ENCODE measurements around the gene PACRG. TPM values are rescaled to one million over a fixed set of nuclear protein-coding genes. Genes with fewer than 3 reads are reported as not detected.

PACRG gene
- total RNA-seq, 1 donor = 1.4 TPM

DNA sequence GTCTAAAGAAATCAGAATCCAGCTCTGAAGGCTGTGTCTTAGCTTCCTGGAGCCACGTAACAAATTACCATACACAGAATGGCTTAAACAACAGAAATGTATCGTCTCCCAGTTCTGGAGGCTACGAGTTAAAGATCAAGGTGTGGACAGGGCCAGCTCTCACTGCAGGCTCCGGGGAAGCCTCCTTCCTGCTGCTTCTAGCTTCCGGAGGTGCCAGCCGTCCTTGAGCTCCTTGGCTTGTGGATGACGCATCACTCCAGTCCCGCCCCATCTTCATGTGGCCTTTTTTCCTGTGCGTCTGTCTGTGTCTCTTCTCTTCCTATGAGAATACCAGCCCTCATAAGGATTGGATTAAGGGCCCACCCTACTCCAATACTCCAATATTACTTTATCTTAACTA lies 367.6 kb downstream of the PACRG start:
- H2AFZ ChIP-seq (ENCODE audit: low read length) = no peak overlapping the region
- DNase-seq (ENCODE audit: insufficient read length, low spot score, missing footprints) = no peak
- TF ChIP-seq, protein P1, sequence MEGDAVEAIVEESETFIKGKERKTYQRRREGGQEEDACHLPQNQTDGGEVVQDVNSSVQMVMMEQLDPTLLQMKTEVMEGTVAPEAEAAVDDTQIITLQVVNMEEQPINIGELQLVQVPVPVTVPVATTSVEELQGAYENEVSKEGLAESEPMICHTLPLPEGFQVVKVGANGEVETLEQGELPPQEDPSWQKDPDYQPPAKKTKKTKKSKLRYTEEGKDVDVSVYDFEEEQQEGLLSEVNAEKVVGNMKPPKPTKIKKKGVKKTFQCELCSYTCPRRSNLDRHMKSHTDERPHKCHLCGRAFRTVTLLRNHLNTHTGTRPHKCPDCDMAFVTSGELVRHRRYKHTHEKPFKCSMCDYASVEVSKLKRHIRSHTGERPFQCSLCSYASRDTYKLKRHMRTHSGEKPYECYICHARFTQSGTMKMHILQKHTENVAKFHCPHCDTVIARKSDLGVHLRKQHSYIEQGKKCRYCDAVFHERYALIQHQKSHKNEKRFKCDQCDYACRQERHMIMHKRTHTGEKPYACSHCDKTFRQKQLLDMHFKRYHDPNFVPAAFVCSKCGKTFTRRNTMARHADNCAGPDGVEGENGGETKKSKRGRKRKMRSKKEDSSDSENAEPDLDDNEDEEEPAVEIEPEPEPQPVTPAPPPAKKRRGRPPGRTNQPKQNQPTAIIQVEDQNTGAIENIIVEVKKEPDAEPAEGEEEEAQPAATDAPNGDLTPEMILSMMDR (IDR thresholded peaks at IDR 0.05; ENCODE audit: extremely low read depth, low read depth, low read length) = no peak
- no peaks in the 10 kb centered on the region for H3K27me3 ChIP-seq (ENCODE audit: insufficient read depth, low read length)
- H3K27ac ChIP-seq (ENCODE audit: low read depth, low read length) = no peak overlapping the region
- no peaks in the 10 kb centered on the region for H3K79me2 ChIP-seq (ENCODE audit: insufficient read depth, low read length)
- H3K4me2 ChIP-seq (ENCODE audit: insufficient read depth, low read length) = no peak overlapping the region
- no peaks in the 10 kb centered on the region for H3K36me3 ChIP-seq (ENCODE audit: insufficient read depth, low read length)
- H3K9me3 ChIP-seq (ENCODE audit: low read depth, low read length) = no peaks in the 10 kb centered on the region
- no peaks in the 10 kb centered on the region for H3K4me1 ChIP-seq (ENCODE audit: insufficient read depth, low read length)
- no peaks in the 10 kb centered on the region for H4K20me1 ChIP-seq (ENCODE audit: insufficient read depth, low read length)
- no peak overlapping the region for H3K4me3 ChIP-seq (ENCODE audit: insufficient read depth, low read length)

DNA sequence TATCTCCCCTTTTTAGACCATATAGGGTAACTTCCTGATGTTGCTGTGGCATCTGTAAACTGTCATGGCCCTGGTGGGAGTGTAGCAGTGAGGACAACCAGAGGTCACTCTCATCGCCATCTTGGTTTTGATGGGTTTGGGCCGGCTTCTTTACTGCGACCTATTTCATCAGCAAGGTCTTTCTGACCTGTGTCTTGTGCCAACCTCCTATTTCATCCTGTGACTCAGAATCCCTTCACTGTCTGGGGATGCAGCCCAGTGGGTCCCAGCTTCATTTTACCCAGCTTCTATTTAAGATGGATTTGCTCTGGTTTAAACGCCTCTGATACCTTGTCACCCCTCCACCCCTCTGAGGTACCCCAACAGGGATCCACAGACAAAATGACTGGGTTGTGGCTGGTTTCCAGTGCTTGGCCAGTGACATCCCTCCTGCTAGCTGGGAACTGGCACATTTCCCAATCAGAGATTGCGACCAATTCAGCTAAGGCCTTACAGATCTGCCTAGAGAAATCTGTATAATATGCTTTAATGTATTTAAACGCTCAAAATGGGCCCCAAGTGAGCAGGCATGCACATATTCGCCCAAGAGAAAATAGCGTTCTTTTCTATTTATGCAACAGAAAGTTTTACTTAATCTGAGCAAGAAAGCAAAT lies 371.2 kb downstream of the PACRG start:
- Histone ChIP-seq H3K4me3 (ENCODE audit: insufficient read depth, low read length) (no peak overlapping the region), H3K79me2 (ENCODE audit: insufficient read depth, low read length) (no peaks in the 10 kb centered on the region), H3K36me3 (ENCODE audit: insufficient read depth, low read length) (no peaks in the 10 kb centered on the region), H3K9me3 (ENCODE audit: low read depth, low read length) (peaks cover 4% of the 10 kb centered on the region), H2AFZ (ENCODE audit: low read length) (no peak overlapping the region), H4K20me1 (ENCODE audit: insufficient read depth, low read length) (no peaks in the 10 kb centered on the region), H3K4me1 (ENCODE audit: insufficient read depth, low read length) (no peaks in the 10 kb centered on the region), H3K27me3 (ENCODE audit: insufficient read depth, low read length) (no peaks in the 10 kb centered on the region), H3K4me2 (ENCODE audit: insufficient read depth, low read length) (no peak overlapping the region), H3K27ac (ENCODE audit: low read depth, low read length) (no peak overlapping the region)
- TF ChIP-seq, protein P1 (IDR thresholded peaks at IDR 0.05; ENCODE audit: extremely low read depth, low read depth, low read length) = no peak
- no peak for DNase-seq (ENCODE audit: insufficient read length, low spot score, missing footprints)

DNA sequence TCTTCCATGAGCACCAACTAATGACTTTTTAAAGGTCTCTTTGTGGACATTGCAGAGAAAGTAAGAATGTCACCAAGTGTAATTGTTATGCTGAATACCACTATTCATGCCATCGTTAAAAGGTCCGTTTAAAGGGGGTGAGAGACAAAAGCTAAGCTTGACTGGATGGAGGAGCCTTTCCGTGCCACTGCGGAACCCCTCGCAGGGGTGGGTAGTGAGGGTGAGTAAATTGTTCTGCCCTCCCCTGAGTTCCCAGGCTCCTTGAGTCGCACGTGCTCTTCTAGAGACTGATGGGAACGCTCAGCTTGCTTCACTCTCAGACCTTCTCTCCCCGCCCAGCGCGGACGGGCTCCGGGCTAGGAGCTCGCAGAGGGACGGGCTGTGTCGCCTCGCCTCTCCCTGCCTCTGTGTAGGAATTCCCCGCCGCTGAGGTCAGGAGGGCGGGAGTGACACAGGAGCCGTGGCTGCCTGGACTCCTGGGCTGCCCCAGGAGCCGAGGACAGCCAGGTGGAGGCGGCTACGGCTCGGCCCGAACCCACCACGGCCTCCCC lies 371.9 kb downstream of the PACRG start:
- peak; percentile 32 for DNase-seq (ENCODE audit: insufficient read length, low spot score, missing footprints)
- Histone ChIP-seq H3K4me2 (ENCODE audit: insufficient read depth, low read length) (no peak overlapping the region), H3K79me2 (ENCODE audit: insufficient read depth, low read length) (no peaks in the 10 kb centered on the region), H2AFZ (ENCODE audit: low read length) (no peak overlapping the region), H3K27me3 (ENCODE audit: insufficient read depth, low read length) (no peaks in the 10 kb centered on the region), H3K4me3 (ENCODE audit: insufficient read depth, low read length) (no peak overlapping the region), H3K36me3 (ENCODE audit: insufficient read depth, low read length) (no peaks in the 10 kb centered on the region), H3K27ac (ENCODE audit: low read depth, low read length) (no peak overlapping the region), H3K4me1 (ENCODE audit: insufficient read depth, low read length) (no peaks in the 10 kb centered on the region), H3K9me3 (ENCODE audit: low read depth, low read length) (peaks cover 4% of the 10 kb centered on the region), H4K20me1 (ENCODE audit: insufficient read depth, low read length) (no peaks in the 10 kb centered on the region)
- TF ChIP-seq, protein P1 (IDR thresholded peaks at IDR 0.05; ENCODE audit: extremely low read depth, low read depth, low read length) = no peak

DNA sequence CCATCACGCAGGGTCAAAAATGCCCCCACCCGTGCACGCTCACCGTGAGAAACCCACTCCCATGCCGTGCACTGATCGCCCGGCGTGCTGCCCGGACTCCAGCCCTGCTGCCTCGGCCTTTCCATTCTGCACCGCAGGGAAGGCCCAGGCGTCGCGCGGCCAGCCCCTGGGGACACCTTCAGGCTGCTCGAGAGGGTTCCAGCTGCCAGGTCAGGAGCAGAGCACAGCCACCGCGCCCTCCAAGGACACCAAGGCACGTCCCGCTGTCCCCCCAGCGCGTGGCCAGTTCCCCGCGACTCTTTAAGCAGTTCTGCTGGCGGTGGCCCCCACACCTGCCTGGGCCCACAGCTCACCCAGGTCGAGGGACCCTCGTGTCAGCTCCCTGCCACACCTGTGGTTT lies 372.5 kb downstream of the PACRG start:
- no peak overlapping the region for H3K4me2 ChIP-seq (ENCODE audit: insufficient read depth, low read length)
- H3K27me3 ChIP-seq (ENCODE audit: insufficient read depth, low read length) = no peaks in the 10 kb centered on the region
- no peaks in the 10 kb centered on the region for H4K20me1 ChIP-seq (ENCODE audit: insufficient read depth, low read length)
- H3K27ac ChIP-seq (ENCODE audit: low read depth, low read length) = no peak overlapping the region
- H3K4me3 ChIP-seq (ENCODE audit: insufficient read depth, low read length) = no peak overlapping the region
- peaks cover 4% of the 10 kb centered on the region for H3K9me3 ChIP-seq (ENCODE audit: low read depth, low read length)
- H3K4me1 ChIP-seq (ENCODE audit: insufficient read depth, low read length) = no peaks in the 10 kb centered on the region
- no peaks in the 10 kb centered on the region for H3K36me3 ChIP-seq (ENCODE audit: insufficient read depth, low read length)
- DNase-seq (ENCODE audit: insufficient read length, low spot score, missing footprints) = no peak
- no peaks in the 10 kb centered on the region for H3K79me2 ChIP-seq (ENCODE audit: insufficient read depth, low read length)
- TF ChIP-seq, protein P1 (IDR thresholded peaks at IDR 0.05; ENCODE audit: extremely low read depth, low read depth, low read length) = no peak
- H2AFZ ChIP-seq (ENCODE audit: low read length) = no peak overlapping the region
